ENCODE measurements around the gene LPO.

- TF ChIP-seq CTCF (IDR thresholded peaks at IDR 0.05) (no peak), POLR2A (IDR thresholded peaks at IDR 0.05) (no peak)
Measured at GRCh38 chr17:58281511-58282011, 43.2 kb downstream of the LPO start.
